OCI-M2 (cell line): ENCODE measurements around the gene RAB3GAP2.
"Not testable (repeated sequence)": the region's sequence is repeated elsewhere in the genome, so short reads cannot be mapped to it uniquely, and the experiment has no call there.

ENCODE experiments used
- DNase-seq: peaks from one replicate; lab custom pipeline; 2025; ENCODE audit not compliant: unreplicated experiment; lab: John Stamatoyannopoulos, UW

Gene RAB3GAP2

GRCh38 chr1:220156620-220157146 lies 115.6 kb downstream of the RAB3GAP2 start:
- no peak for DNase-seq

- DNase-seq, result no peak
These were observed 119.1 kb downstream of the RAB3GAP2 start for GRCh38 chr1:220153147-220153546.

- no peak for DNase-seq
These were observed 120.8 kb downstream of the RAB3GAP2 start for GRCh38 chr1:220151454-220151853.

- DNase-seq, result no peak
These were observed 122.5 kb downstream of the RAB3GAP2 start for GRCh38 chr1:220149742-220150141.

- DNase-seq, result no peak
These were observed 128.2 kb downstream of the RAB3GAP2 start for GRCh38 chr1:220144051-220144450.

- DNase-seq, result no peak
These were observed 132.3 kb downstream of the RAB3GAP2 start for GRCh38 chr1:220139966-220140365.

- DNase-seq, result no peak
These were observed 135.1 kb downstream of the RAB3GAP2 start for GRCh38 chr1:220137019-220137786.

GRCh38 chr1:220135755-220136154 lies 136.5 kb downstream of the RAB3GAP2 start:
- no peak for DNase-seq

- DNase-seq, result no peak
These were observed 142.6 kb downstream of the RAB3GAP2 start for GRCh38 chr1:220129479-220130210.

- DNase-seq, result no peak
These were observed 145.2 kb downstream of the RAB3GAP2 start for GRCh38 chr1:220127076-220127475.

- no peak for DNase-seq
These were observed 147.7 kb downstream of the RAB3GAP2 start for GRCh38 chr1:220124542-220124941.

GRCh38 chr1:220123889-220124288 lies 148.4 kb downstream of the RAB3GAP2 start:
- no peak for DNase-seq

- DNase-seq, result no peak
These were observed 149.2 kb downstream of the RAB3GAP2 start for GRCh38 chr1:220123066-220123465.

GRCh38 chr1:220121791-220122530 lies 150.3 kb downstream of the RAB3GAP2 start:
- DNase-seq, result no peak

GRCh38 chr1:220119043-220119512 lies 153.2 kb downstream of the RAB3GAP2 start:
- DNase-seq, result no peak

- DNase-seq, result no peak
These were observed 159.0 kb downstream of the RAB3GAP2 start for GRCh38 chr1:220113136-220113695.

- DNase-seq, result not testable (repeated sequence)
These were observed 159.7 kb downstream of the RAB3GAP2 start for GRCh38 chr1:220112600-220112999.

GRCh38 chr1:220110473-220110872 lies 161.8 kb downstream of the RAB3GAP2 start:
- not testable (repeated sequence) for DNase-seq

- no peak for DNase-seq
These were observed 172.4 kb downstream of the RAB3GAP2 start for GRCh38 chr1:220099826-220100225.
